AG04450 (cell line): ENCODE results near the gene TSPO. TPM values are rescaled to one million over a fixed set of nuclear protein-coding genes. Genes with fewer than 3 reads are reported as not detected.

ENCODE experiments used
- CTCF ChIA-PET: fragments of 300-600, 350-600 bp; formaldehyde crosslinking; extraction: SDS; loops from one replicate; lab custom pipeline; 2022; ENCODE audit warnings: antibody characterized with exemption, inconsistent platforms; lab: Charles Lee
- POLR2A ChIA-PET: fragments of 350-600 bp; formaldehyde crosslinking; extraction: SDS; loops from one replicate; lab custom pipeline; 2021; ENCODE audit warnings: antibody characterized with exemption, inconsistent platforms; lab: Yijun Ruan, JAX
- DNase-seq: peaks from one replicate; pipeline ENCODE4 v3.0.0-alpha.2; 2011; ENCODE audit warnings: low read depth, low spot score
- H3K27ac ChIP-seq: one replicate; pipeline ENCODE4 v1.5.1; 2012; ENCODE audit warnings: low read depth, low read length, control low read depth
- H3K27me3 ChIP-seq: one replicate; pipeline ENCODE4 v1.6.0; 2012; ENCODE audit warnings: low read length; ENCODE audit not compliant: control insufficient read depth, insufficient read depth
- H3K4me3 ChIP-seq: 2 replicates; pipeline ENCODE4 v1.5.1; 2011; ENCODE audit warnings: mild to moderate bottlenecking, low read depth, low read length, control low read depth
- H3K9me3 ChIP-seq: 2 replicates; pipeline ENCODE4 v1.5.1; 2012; ENCODE audit warnings: low read length; ENCODE audit not compliant: control insufficient read depth, insufficient read depth
- polyA plus RNA-seq: library from polyadenylated mRNA; depleted of rRNA; stranded (reverse); fragments of >200 nt; gene quantifications from 2 replicates; pipeline ENCODE4 v1.2.3, GENCODE V29; 2011
- TF ChIP-seq, protein P1 (sequence below): IDR thresholded peaks from 2 replicates; pipeline ENCODE4 v1.5.1; 2011; ENCODE audit warnings: low read depth, low read length, control low read depth, inconsistent platforms

TSPO gene
- polyA plus RNA-seq, 1 experiment, result 107 TPM

DNA sequence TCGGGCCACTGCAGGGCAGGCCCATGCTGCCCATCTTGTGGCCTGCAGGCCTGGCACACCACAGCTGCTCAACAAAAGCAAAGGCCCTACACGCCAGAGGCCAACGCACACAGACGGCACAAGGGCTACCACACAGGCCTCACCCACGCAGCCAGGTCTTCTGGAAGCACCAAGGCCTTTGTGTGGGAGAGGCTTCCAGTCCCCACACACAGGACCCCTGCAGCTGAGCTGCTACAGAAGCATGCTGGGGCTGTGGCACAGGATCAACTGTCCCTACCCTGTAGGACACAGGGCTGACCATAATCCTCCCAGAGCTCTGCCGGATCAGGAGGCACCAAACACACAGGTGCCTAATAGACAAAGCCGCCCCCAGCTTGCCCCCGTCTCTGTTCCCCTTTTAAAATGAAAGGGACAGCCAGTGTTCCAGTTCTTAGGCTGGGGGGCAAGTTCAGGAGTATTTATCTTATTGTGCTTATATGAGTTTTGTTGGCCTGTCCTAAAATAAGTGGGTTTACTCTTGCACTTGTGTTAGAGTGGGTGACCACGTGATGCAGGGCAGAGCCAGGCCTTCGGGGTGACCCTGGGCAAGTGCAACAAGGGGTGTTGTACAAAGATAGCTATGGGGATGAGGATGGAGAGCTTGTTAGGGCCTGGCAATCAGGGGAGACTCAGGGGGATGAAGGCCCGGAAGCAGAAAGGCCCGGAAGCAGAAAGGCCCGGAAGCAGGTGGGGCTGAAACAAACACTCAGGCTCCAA is 30.1 kb downstream of the TSPO start:
- Histone ChIP-seq H3K27ac (no peak overlapping the region), H3K9me3 (no peaks in the 10 kb centered on the region; the same call in 1 of the 2 replicates), H3K27me3 (no peaks in the 10 kb centered on the region), H3K4me3 (no peak overlapping the region)
- TF ChIP-seq, protein P1, sequence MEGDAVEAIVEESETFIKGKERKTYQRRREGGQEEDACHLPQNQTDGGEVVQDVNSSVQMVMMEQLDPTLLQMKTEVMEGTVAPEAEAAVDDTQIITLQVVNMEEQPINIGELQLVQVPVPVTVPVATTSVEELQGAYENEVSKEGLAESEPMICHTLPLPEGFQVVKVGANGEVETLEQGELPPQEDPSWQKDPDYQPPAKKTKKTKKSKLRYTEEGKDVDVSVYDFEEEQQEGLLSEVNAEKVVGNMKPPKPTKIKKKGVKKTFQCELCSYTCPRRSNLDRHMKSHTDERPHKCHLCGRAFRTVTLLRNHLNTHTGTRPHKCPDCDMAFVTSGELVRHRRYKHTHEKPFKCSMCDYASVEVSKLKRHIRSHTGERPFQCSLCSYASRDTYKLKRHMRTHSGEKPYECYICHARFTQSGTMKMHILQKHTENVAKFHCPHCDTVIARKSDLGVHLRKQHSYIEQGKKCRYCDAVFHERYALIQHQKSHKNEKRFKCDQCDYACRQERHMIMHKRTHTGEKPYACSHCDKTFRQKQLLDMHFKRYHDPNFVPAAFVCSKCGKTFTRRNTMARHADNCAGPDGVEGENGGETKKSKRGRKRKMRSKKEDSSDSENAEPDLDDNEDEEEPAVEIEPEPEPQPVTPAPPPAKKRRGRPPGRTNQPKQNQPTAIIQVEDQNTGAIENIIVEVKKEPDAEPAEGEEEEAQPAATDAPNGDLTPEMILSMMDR, result no peak
- CTCF ChIA-PET, result interaction anchor here (0.6 kb wide), 1 partner anchor 261 kb away, joined by 7 read pairs; no protein-coding TSS in a partner anchor
- POLR2A ChIA-PET, result no interaction called here
- DNase-seq, result no peak

DNA sequence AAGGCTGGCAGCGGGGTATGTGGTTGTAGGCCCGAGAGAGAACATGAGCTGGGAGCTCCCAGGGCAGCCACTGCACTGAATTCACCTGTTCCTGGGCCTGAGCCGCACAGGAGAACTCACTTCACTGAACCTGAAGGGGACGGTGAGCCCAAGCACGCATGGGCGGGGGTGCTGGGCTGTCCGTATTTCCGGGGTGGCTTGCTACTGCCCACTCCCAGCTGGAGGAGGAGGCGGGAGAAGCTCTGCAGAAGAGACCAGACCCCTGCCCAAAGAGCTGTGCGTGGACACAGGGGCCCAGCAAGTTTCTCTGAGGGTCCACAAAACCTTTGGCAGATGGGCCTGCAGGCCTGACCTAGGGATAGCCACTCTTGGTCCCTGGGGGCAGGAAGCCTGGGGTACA is 30.8 kb downstream of the TSPO start:
- TF ChIP-seq, protein P1, result no peak
- DNase-seq, result no peak
- ChIA-PET CTCF (interaction anchor here (0.6 kb wide), 1 partner anchor 262 kb away, joined by 7 read pairs; no protein-coding TSS in a partner anchor), POLR2A (no interaction called here)
- Histone ChIP-seq H3K27ac (no peak overlapping the region), H3K4me3 (no peak overlapping the region), H3K9me3 (no peaks in the 10 kb centered on the region; the same call in 1 of the 2 replicates), H3K27me3 (no peaks in the 10 kb centered on the region)

DNA sequence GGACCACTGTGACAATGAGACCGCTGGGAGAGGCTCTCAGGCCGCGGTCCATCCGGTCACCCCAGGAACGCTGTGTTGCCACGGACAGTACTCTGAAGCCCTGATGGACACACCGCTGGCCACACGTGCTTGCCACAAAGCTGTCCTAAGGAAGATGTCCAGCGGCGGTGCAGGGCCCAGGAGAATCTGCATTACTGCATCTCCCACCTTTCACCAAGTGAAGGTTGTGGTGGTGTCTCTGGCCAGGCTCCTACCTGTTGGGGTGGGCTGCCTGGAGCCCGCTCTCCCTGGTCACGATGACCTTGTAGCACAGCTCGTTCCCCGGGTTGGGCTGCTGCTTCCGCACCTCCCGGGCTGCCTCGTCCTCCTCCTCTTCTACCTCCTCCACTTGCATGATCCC is 31.4 kb downstream of the TSPO start:
- POLR2A ChIA-PET, result no interaction called here
- no peaks in the 10 kb centered on the region; the same call in 1 of the 2 replicates for H3K9me3 ChIP-seq
- H3K27me3 ChIP-seq, result no peaks in the 10 kb centered on the region
- TF ChIP-seq, protein P1, result no peak
- CTCF ChIA-PET, result no interaction called here
- no peak overlapping the region for H3K27ac ChIP-seq
- no peak overlapping the region for H3K4me3 ChIP-seq
- no peak for DNase-seq

DNA sequence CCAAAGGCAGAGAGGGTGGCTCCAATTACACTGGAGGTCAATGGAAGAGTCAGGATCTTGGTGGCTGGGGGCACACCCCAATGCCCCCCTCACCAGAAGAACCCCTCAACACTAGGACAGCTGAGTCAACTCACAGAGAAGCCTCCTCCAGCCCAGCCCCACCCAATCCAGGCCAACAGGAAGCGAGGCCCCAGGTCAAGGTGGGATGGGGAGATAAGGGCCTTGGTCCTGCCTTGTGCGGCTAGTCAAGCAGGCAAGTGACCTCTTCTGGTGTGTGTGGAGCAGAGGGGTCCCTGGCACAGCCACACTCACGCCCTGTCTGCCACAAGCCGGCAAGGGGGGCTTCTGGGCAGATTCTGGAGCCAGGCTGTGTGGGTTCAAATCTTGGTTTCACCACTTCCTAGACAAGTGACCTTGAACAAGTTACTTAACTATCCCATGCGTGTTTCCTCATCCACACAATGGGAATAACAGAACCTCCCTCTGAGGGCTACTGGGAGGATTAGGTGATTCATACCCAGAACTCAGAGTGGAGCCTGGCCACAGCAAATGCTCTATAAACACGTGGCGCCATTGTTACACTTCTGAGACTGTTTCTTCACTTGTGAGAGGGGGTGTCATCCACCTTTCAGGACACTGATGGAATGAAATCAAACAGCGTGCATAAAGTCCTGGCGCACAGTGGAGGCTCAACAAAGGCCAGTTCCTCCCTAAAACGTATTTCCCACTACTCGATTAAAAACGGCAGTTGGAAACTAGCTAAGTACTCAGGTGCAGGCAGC is 32.3 kb downstream of the TSPO start:
- DNase-seq, result no peak
- H3K9me3 ChIP-seq, result no peaks in the 10 kb centered on the region; the same call in 1 of the 2 replicates
- H3K27me3 ChIP-seq, result no peaks in the 10 kb centered on the region
- POLR2A ChIA-PET, result no interaction called here
- TF ChIP-seq, protein P1, result no peak
- CTCF ChIA-PET, result interaction anchor here (0.6 kb wide), 1 partner anchor 34 kb away, joined by 3 read pairs; no protein-coding TSS in a partner anchor
- no peak overlapping the region for H3K27ac ChIP-seq
- no peak overlapping the region for H3K4me3 ChIP-seq
